CD4-positive, alpha-beta T cell treated with Interleukin-2 at 100 ng/mL for 4 hours (primary cell): Measurements from ENCODE around the gene ADAM10.

Source experiments
- DNase-seq: peaks from one replicate; pipeline ENCODE4 v3.0.0-alpha.2; 2020; ENCODE audit warnings: low spot score

ADAM10 gene

DNA sequence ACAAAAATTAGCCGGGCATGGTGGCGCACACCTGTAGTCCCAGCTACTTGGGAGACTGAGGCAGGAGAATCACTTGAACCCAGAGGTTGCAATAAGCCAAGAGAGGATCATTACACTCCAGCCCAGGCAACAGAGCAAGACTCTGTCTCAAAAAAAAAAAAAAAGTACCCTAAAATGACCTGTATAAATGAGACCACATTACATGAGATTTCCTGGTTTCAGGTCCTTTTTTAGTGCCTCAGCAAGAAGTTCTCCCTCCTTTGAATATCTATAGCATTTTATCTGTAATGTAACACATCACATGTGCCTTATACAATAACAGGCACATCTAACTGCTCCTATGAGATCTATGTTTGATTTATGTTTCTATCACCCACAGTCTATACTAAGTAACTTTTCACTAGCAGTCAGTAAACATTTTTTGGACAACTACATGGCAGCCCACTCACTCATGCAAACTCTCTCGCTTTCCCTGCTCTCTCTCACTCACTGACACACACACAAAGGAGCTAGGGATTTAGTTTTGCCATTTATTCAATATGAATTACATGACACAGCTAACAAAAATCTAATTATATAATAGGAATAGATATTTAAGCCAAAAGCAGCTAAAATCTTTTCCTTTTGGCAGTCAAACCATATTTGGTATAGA is 34.1 kb downstream of the ADAM10 start:
- no peak for DNase-seq

DNA sequence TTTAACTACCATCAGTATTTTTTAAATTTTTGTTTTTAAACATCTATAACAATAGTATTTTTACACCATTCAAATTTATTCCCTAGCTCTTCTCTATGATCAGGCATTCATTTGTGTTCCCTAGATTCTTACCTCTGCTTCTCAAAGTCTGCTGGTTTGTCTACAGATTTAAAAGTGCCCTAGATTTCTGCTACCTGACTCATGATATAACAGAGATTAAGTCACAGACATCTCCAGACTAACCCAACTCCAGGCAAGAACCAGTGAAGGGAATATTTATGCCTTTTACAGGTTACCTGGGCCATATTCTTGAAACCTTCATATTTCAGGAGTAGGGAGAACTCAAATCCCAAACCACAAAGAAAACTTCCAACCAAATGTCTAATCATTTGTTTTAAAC is 38.8 kb downstream of the ADAM10 start:
- no peak for DNase-seq

DNA sequence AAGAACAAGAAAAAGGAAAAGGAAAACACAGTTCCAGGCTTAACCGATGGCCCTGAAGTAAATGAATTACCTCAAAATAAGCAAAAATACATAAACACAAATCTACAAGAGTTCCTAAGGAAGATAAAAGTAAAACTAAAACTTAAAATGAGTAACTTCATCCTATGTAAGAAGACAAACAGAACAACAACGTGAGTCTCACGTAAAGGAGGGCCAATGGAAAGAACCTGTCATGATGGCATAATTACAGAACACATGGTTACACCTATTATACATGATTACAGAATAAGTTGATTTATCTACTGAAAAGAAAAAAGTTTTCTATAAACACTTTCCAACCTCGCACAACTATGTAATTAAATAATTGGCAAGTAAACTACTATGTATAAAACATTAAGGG is 42.1 kb downstream of the ADAM10 start:
- no peak for DNase-seq

- no peak for DNase-seq
Observed at GRCh38 chr15:58705105-58705504, 44.4 kb downstream of the ADAM10 start.

DNA sequence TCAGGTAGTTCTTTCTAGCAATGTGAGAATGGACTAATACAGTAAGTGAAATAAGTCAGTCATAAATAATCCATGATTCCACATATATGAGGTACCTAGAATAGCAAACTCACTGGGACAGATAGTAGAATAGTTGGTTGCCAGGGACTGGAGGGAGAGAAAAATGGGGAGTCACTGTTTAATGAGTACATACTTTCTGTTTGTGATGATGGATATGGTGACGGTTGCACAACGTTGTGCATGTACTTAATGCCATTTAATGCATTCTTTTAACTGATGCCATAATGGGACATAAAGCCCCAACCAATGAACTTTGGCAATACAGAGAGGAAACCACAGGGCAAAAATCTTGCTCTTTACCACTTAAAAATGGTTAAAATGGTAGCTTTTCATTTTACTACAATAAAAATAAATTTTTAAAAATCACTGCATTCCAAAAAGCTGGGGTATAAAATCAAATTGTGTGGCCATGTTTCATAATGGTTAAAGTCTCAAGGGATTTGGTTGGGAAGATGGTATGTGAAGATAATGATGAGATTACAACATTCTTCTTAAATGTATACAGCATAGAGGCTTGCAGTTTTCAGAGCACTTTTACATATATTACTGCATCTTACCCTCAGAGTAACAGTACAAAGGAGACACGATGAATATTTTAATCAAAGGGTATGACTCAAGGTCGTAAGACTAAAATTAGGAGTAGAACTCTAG is 45.2 kb downstream of the ADAM10 start:
- DNase-seq: no peak

GRCh38 chr15:58703610-58704009 is 45.9 kb downstream of the ADAM10 start:
- DNase-seq: no peak

- no peak for DNase-seq
Observed at GRCh38 chr15:58702233-58702632, 47.3 kb downstream of the ADAM10 start.

GRCh38 chr15:58701376-58701775 is 48.1 kb downstream of the ADAM10 start:
- no peak for DNase-seq

DNA sequence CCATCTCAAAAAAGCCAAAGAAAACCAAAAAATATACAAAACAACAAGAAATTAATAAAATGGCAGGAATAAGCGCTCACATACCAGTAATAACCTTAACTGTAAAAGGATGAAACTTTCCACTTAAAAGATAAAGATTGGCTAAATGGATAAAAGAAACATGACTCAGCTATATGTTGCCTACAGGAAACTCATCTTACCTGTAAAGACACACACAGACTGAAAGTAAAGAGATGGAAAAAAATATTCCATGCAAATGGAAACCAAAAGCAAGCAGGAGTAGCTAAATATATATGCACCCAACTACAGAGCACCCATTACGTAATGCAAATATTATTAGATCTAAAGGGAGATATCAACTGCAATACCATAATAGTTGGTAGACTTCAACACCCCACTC is 49.7 kb downstream of the ADAM10 start:
- DNase-seq: no peak

GRCh38 chr15:58698887-58699641 is 50.4 kb downstream of the ADAM10 start:
- DNase-seq: no peak

DNA sequence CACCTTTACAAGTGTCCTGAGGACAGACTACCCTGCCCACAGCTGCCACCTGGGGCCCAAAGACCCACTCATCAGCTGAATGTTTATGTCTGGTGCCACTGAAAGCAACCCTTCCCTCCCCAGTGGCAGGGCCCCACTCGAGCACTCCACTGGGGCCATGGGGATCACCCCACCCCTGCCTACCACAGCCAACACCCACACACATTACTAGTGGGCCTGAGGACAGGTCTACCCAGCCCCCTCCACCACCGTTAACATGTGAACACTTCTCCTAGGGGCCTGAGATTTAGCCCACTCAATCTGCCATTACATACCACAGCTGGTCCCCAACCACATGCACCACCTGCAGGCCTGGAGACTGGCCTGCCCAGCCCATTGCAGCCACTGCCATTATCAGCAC is 52.3 kb downstream of the ADAM10 start:
- no peak for DNase-seq

GRCh38 chr15:58696738-58697137 is 52.8 kb downstream of the ADAM10 start:
- DNase-seq: no peak

DNA sequence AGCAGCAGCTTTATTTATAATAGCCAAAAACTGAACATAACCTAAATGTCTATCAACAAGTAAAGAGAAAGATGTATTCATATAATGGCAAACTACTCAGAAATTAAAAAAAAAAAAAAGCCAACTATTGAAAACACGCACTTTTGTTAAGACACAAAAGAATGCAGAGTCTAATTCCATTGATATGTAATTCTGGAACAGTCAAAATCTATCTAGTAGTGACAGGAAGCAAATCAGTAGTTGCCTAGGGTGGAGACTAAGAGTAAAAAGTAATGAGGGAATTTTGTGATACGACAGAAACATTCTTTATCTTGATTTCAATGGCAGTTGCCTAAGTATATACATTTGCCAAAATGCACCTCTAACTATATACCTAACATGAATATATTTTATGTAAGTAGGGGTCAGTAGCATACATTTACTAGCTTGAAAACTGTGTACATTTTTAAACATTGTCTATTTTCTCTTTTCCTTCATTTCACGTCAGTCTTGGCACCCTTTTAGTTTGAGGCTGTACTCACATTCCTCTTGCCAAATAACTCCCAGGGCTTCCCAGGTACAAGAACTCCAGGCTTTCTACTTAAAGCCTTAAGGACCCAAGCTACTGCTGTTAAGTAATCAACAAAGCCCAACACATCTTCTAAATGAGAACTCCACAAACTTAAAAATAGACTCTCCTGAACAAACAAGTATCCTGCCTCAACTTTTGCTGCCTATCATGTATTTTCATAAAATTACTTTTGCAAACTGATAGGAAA is 54.7 kb downstream of the ADAM10 start:
- DNase-seq: no peak

DNA sequence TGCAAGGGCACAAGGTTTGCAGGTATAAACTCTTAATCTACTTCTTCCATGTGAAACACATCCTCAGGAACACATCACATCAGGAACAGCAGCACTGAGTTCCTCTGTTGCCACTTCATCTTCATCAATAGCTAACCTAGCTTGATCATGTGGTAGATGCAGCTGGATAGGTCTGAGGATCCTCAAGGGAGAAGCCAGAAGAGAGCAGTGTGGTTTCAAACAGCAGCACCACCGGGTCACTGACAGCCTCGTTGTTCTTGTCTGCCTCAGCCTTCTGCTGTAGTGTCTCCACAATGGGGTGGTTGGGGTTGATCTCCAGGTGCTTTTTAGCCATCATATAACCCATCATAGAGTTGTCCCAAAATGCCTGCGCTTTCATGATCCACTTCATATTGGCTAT is 58.8 kb downstream of the ADAM10 start:
- DNase-seq: no peak

DNA sequence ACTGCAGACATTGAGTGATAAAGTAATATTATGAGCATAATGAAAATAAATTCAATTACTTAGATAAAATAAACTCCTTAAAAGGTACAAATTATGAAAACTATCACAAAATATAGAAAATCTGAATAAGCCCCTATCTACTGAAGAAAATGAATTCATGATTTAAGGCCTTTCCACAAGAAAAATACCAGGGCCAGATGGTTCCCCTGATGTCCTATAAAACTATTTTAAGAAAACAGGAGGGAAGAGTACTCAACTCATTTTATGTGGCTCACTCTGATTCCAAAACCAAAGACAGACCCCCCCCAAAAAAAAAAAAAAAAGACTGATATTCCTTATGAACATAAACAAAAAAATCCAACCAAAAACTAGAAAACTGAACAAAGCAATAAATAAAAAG is 59.9 kb downstream of the ADAM10 start:
- DNase-seq: no peak

DNA sequence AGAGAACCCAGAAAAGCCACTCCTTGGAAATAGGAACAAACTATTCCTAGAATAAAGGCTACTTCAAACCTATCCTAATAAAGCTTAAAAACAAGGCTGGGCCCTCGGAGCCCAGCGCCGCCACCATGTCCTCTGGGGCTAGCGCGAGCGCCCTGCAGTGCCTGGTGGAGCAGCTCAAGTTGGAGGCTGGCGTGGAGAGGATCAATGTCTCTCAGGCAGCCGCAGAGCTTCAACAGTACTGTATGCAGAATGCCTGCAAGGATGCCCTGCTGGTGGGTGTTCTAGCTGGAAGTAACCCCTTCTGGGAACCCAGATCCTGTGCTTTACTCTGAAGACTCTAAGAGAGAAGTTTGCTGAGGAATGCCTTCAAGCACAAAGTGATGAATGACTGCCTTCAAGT is 63.2 kb downstream of the ADAM10 start:
- DNase-seq: no peak

DNA sequence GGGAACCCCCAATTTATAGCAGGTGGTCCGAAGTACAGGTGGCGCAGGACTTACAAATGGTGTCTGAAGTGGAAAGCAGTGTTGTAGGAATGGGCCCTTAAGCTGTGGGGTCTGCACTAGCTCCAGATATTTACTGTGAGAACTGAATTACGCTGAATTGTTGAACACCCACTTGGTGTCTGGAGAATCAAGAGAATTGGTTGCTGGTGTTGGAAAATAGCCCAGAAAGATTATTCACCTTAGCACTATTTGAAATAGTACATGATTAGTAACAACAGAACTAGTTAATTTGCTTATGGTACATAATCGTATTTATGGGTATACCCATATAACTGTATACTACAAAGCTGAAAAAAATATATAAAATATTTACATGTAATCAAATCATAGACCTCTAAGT is 64.8 kb downstream of the ADAM10 start:
- no peak for DNase-seq

DNA sequence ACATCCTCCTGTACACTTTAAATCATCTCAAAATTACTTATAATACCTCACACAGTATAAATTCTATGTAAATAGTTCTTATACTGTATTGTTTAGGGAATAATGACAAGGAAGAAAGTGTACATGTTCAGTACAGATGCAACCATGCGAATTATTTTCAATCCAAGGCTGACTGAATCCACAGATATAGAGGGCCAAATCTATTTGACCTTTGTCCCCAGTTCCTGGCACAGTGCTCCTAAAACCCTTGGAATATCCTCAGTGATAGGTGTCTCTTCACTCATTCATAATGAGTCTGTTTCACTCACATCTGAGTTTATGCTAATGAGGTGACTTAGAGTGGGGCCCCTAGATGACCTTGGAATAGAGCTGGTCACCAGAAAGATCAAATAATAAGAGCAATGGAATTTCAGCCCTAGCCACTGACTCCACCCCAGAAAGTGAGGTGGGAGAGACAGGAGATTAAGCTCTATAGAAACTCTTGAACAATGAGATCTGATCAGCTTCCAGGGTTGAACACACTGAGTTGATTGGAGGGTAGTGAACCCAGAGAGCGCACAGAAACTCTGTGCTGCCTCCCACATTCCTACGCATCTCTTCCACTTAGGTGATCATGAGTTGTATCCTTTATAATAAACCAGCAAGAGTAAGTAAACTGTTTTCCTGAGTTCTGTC is 65.3 kb downstream of the ADAM10 start:
- no peak for DNase-seq

DNA sequence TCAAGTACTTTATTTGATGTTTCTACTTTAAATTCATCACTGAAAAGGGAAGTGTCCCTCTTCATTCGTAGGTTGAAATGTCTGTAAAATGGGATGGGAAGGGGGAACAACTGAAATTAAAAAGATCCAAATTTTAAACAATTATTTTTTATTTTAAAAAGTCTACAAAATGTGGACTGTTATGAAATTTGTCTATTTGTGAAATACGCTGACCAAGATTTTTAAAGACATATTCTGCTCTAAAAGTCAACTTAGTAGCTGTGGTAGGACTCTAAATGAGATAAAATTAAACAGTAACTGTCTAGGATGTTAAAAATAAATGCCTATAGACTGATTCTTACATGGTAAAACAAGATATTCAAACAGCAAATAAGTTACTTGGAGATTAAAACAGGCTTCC is 67.3 kb downstream of the ADAM10 start:
- no peak for DNase-seq

- DNase-seq: no peak
Observed at GRCh38 chr15:58678683-58679082, 70.8 kb downstream of the ADAM10 start.

- DNase-seq: no peak
Observed at GRCh38 chr15:58677426-58677825, 72.1 kb downstream of the ADAM10 start.

DNA sequence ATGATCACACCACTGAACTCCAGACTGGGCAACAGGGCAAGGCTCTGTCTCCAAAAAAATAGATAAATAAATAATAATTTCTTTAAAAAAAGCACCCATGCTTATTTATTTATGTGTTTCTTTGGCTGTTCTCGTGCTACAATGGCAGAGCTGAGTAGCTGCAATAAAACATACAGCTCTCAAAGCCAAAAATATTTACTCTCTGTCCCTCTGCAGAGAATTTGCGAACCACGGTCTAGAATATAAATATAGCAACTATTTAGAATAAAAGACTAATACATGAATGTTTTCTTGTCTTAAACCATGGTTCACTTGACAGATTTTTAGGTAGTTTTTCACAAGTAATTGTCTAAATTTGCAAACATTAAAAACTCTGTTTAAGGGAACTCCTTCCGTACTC is 72.7 kb downstream of the ADAM10 start:
- no peak for DNase-seq
